COLO829 (cell line): ENCODE measurements around the gene B4GALNT4.
"Not testable (repeated sequence)": the region's sequence is repeated elsewhere in the genome, so short reads cannot be mapped to it uniquely, and the experiment has no call there.

Experiments
- DNase-seq: peaks from one replicate; pipeline ENCODE4 v3.0.0; 2012; ENCODE audit warnings: low spot score

The B4GALNT4 gene

GRCh38 chr11:358129-358800, 11.0 kb upstream of the B4GALNT4 start:
- DNase-seq = no peak

GRCh38 chr11:359181-359714, 10.1 kb upstream of the B4GALNT4 start:
- DNase-seq = no peak

- no peak for DNase-seq
These were observed 8.7 kb upstream of the B4GALNT4 start for GRCh38 chr11:360326-361280.

- DNase-seq = no peak
These were observed 6.5 kb upstream of the B4GALNT4 start for GRCh38 chr11:362642-363442.

- not testable (repeated sequence) for DNase-seq
These were observed 5.9 kb upstream of the B4GALNT4 start for GRCh38 chr11:363443-363805.

GRCh38 chr11:363948-364761, 5.1 kb upstream of the B4GALNT4 start:
- DNase-seq = no peak

- no peak for DNase-seq
These were observed 4.1 kb upstream of the B4GALNT4 start for GRCh38 chr11:364991-365725.

GRCh38 chr11:365831-366230, 3.5 kb upstream of the B4GALNT4 start:
- no peak for DNase-seq

- no peak for DNase-seq
These were observed 1.3 kb upstream of the B4GALNT4 start for GRCh38 chr11:367956-368413.

- DNase-seq = no peak
These were observed 624 bp upstream of the B4GALNT4 start for GRCh38 chr11:368414-369335.

GRCh38 chr11:370070-370941, 1.0 kb downstream of the B4GALNT4 start:
- no peak for DNase-seq

GRCh38 chr11:371051-371450, 1.8 kb downstream of the B4GALNT4 start:
- DNase-seq = no peak

GRCh38 chr11:371716-372590, 2.7 kb downstream of the B4GALNT4 start:
- no peak for DNase-seq

GRCh38 chr11:372809-373715, 3.8 kb downstream of the B4GALNT4 start:
- no peak for DNase-seq

- DNase-seq = peak; percentile 95
These were observed 4.6 kb downstream of the B4GALNT4 start for GRCh38 chr11:373716-374551.
